Iris pigment epithelial cell (primary cell): ENCODE data around the gene PYCARD.
"Not testable (repeated sequence)": the region's sequence is repeated elsewhere in the genome, so short reads cannot be mapped to it uniquely, and the experiment has no call there.

Experiments
- DNase-seq: peaks from one replicate; pipeline ENCODE4 v3.0.0-alpha.2; 2011; ENCODE audit warnings: low read depth

PYCARD gene

DNA sequence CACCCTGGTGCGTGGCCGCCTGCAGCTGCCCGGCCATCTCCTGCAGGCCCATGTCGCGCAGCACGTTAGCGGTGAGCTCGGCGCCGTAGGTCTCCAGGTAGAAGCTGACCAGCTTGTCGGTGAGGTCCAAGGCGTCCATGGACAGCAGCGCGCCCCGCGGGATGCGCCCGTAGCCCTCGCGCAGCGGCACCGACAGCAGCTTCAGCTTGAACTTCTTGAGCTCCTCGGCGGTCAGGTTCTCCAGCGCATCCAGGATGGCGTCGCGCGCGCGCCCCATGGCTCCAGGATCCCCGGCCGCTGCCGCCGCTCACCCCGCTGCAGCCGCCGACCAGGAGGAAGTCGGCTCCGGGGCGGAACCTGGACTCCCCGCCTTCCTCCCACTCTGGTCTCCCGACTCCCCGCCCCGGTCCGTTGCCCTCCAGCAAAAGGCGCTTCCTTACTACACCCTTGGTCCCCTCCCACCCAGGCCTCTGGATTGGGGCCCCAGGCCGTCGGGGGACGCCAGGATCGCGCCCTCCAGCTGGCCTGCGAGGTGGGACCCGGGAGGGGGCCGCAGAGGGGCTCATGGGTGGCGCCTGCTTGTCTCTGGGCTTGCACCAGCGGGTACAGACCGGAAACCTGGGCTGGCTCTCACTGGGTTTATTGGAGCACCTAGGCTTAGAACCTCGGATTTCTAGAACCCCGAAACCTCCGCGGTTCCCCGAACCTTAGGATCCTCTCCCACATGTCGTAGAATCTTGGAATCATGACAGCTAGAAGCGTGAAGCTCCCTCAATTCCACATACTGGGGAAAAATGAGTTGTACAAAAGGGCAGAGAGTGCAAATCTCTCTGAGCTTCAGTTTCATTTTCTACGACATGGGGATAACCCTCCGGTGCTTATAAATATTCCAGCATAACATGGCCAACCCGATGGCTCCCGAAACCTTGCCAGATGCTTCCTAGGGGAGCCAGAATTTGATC lies at the start of gene PYCARD:
PYCARD (minus strand) TSS at position 347 of the 962 bp plus-strand sequence; CDS start at position 277, 70 bp downstream.
- peak; percentile 58 for DNase-seq

DNA sequence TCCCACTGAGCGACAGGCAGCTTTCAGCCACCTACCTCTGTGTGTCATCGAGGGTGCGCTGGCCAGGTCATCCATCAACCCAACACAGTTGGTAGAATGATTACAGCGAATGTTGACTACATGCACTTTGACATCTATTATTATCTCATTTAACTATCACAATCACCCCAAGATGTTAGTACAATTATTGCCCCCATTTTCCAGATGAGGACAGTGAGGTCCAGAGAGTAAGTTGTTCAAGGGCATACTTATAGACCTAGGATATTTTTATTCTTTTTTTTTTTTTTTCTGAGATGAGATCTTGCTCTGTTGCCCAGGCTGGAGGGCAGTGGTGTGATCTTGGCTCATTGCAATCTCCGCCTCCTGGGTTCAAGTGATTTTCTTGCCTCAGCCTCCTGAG lies 48.9 kb upstream of the PYCARD start:
- no peak for DNase-seq

DNA sequence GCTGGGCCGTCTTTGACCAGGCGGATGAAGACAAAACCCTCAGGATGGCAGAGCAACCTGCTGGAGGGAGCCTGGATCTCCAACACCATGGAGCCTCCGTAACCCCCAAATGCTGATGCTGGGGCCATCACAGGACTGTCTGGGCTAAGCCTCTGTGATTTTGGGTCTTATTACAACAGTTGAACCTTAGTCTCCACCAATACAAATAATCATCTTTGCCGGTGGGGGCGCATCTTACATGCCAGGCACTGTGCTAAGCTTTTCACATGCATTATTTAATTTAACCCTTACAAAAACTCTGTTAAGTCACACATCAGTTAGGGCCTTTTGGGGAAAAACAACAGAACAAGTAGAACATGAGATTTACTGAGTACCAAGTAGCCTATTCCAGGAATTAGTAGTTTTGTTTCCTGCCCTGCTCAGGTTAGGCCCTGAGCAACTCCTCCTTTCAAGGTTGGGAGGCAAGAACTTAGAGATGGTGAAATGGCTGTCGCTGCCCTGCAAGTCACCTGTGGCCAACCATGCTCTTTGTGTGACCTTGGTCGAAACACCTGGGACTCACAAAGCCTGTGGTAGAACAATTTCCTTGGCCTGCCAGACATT lies 48.3 kb upstream of the PYCARD start:
- no peak for DNase-seq

DNA sequence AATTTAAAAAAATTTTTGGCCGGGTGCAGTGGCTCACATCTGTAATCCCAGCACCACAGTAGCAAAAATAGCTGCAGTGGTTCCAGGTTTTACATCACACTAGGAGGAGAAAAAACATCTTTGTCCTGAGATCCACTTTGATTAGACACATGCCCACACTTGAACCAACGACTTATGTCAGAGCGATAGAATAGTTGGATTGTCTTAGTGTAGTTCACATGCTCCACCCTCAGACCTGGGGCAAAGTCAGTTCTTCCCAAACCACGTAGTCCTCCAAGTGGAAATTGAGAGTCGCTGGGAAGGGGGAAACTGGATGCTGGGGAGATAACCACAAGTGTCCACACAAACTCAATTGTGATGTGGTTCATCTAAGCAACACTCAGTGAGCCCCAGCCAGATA lies 45.8 kb upstream of the PYCARD start:
- DNase-seq: no peak

DNA sequence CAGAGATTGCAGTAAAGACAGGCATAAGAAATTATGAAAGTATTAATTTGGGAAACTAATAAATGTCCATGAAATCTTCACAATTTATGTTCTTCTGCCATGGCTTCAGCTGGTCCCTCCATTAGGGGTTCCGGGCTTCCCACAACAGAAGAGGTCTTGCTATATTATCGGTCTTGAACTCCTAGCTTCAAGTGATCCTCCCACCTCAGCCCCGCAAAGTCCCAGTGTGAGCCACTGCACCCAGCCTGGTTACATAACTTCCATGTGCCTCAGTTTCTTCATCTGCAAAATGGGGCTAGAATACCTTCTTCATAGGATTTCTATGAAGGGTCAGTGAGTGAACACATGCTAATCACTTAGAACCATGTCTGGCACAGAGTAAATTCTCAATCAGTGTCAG lies 43.7 kb upstream of the PYCARD start:
- no peak for DNase-seq

DNA sequence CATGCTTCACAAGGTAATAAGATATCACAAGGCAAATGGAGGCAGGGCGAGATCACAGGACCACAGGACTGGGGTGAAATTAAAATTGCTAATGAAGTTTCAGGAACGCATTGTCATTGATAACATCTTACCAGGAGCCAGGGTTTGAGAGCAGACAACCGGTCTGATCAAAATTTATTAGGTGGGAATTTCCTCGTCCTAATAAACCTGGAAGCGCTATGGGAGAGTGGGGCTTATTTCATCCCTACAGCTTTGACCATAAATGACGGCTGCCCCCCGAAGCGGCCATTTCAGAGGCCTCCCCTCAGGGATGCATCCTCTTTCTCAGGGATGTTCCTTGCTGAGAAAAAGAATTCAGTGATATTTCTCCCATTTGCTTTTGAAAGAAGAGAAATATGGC lies 43.0 kb upstream of the PYCARD start:
- not testable (repeated sequence) for DNase-seq

DNA sequence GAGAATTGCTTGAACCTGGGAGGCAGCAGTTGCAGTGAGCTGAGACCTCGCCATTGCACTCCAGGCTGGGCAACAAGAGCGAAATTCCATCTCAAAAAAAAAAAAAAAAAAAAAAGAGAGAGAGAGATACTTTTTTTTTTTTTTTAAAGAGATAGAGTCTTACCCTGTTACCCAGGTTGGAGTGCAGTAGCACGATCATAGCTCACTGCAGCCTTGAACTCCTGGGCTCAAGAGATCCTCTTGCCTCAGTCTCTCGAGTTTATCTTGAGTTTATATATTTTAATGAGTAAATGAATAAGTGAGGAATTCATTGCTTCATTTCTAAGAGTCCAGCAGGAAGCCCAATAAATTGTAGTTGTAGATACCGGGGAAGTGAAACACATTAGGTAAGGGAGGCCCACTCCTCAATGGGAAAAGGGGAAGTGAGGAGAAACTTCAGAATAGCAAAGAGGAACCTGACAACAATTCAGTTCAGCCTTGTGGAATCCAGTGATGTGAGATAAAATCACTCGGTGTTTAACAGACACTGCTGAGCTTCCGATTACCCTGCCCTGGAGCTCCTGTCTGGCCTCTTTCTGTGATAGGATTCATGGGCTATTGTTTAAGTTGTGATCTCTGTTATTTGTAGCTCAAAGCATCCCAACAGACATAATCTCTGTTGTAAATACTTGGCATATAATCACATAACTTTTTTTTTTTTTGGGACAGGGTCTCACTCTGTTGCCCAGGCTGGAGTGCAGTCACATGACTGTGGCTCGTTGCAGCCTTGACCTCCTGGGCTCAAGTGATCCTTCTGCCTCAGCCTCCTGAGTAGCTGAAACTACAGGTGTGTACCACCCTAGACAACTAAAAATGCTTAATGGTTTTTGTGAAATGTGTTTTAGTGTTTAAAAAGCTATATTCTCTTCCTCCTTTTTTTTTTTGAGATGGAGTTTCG lies 41.4 kb upstream of the PYCARD start:
- no peak for DNase-seq

DNA sequence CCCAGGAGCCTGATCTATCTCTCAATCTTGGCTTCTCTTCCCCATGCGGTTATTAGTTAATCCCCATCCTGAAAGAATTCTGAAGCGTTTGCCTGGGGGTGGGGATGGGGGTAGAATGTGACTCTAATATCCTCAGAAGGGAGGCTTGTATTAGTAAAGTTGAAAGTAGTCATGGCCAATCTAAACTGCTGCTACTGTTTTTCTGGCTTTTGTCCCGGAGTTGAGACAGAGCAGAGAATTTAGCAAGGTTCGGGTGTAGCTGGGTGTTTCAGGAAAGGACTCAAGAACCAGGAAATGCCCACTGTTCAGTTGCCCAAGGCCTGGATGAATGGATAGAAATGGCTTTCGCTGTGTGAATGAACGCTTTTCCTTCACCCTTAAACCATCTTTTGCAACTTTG lies 39.6 kb upstream of the PYCARD start:
- peak; percentile 31 for DNase-seq

DNA sequence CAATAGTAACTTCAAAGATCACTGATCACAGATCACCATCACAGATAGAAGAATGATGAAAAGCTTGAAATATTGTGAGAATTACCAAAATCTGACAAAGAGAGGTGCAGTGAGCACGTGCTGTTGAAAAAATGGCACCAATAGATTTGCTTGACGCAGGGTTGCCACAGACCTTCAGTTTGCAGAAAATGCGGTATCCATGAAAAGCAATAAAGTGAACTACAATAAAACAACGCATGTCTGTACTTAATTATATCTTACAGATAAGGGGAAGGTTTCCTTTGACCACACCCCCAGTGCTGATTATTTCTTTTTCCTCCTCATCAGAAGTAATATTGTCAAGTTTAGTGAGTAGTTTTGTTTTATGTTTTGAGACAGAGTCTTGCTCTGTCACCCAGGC lies 35.5 kb upstream of the PYCARD start:
- DNase-seq: no peak

DNA sequence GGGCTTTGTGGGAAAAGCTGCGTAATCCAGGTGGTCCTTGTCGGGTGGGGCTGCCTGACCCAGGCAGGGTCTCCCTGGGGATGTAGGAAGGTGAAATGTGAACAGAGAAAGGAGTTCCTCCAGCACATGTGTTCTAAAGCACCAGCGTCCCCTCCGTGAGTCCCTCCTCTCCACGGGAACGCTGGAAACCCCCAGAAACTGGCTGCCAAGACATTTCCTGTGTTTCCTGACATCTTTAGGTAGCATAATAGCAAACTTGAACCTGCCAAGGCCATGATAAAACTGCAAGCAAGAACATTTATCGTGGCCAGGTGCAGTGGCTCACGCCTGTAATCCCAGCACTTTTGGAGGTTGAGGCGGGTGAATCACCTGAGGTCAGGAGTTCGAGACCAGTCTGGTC lies 26.9 kb upstream of the PYCARD start:
- no peak for DNase-seq

DNA sequence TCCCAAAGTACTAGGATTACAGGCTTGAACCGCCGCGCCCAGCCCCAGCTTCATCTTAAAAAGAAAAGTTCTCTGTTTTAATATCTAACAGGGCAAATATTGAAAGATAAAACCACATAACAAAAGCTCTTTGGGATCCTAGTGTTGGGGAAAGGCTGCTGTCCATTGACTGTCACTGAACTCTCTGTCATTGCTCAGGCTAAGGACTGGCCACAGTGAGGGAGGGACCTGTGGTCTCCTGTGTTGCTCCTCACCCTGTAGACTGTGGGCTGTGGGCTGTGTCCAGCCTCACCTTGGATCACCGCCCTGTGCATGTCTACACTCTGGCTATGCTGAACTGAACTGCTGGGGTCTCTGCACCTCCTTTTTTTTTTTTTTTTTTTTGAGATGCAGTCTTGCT lies 25.6 kb upstream of the PYCARD start:
- DNase-seq: no peak

DNA sequence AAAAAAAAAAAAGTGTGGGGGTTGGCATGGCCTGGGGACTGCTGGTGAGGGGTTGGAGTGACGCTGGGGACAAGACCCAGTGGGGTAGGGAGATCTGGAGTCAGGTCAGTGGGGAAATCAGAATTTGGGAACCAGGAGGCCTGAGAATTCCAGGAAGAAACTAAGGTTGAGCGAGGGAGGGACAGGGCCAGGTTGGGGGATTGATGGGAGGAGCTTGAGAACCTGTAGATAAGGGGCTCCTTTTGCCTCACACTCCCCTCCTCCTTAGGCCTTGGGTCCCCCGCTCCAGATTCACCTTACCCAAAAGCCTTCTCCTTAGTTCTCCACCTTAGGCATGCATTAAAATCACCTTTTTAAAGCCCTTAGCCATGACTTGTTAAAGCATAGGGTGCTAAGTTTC lies 22.6 kb upstream of the PYCARD start:
- DNase-seq: no peak

DNA sequence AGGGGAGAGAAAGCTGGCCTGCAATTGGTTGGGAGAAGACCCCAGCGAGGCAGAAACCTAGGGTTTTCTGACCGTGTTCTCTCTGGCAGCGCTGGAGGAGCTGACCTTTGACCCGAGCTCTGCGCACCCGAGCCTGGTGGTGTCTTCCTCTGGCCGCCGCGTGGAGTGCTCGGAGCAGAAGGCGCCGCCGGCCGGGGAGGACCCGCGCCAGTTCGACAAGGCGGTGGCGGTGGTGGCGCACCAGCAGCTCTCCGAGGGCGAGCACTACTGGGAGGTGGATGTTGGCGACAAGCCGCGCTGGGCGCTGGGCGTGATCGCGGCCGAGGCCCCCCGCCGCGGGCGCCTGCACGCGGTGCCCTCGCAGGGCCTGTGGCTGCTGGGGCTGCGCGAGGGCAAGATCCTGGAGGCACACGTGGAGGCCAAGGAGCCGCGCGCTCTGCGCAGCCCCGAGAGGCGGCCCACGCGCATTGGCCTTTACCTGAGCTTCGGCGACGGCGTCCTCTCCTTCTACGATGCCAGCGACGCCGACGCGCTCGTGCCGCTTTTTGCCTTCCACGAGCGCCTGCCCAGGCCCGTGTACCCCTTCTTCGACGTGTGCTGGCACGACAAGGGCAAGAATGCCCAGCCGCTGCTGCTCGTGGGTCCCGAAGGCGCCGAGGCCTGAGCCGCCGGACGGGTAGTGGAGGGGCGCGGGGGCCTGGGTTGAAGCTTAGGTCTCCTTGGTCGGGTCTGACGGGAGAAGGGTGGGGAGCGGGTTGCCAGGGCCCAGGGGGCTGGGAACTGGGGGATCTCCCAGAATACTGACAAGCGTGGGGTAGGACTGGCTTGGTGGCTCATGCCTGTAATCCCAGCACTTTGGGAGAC lies 21.8 kb upstream of the PYCARD start:
- DNase-seq: no peak

DNA sequence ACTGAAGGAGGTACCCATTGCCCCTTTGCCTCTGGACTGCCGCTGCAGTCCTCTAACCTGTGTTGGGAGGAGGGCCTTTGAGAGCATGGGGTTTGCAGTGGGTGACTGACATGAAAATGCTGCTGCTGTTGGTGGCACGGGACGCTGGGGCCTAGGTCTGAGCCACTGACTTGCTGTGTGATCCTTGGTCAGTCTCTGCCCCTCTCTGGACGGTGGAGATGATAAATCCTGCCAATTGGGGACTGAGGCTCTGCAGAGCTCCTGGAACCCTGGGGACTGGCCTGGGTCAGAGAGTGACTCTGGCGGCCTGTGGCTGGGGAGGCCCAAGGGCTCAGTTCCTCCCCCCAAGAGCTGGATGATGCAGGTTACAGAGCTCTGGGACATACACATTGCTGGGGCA lies 20.5 kb upstream of the PYCARD start:
- no peak for DNase-seq

DNA sequence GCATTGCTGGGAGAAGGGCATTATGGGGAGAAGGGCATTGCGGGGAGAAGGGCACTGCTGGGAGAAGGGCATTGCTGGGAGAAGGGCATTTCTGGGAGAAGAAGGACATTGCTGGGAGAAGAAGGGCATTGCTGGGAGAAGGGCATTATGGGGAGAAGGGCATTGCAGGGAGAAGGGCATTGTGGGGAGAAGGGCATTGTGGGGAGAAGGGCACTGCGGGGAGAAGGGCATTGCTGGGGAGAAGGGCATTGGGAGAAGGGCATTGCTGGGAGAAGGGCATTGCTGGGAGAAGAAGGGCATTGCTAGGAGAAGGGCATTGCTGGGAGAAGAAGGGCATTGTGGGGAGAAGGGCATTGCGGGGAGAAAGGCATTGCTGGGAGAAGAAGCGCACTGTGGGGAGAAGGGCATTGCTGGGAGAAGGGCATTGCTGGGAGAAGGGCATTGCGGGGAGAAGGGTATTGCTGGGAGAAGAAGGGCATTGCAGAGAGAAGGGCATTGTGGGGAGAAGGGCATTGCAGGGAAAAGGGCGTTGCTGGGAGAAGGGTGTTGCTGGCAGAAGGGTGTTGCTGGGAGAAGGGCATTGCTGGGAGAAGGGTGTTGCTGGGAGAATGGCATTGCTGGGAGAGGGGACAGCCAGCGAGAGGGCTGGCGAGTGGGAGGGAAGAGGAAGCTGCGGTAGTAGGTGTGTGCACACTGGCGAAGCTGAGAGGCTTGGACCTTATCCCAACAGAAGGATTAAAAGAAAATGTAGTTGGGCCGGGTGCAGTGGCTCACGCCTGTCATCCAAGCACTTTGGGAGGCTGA lies 19.0 kb upstream of the PYCARD start:
- DNase-seq: no peak

DNA sequence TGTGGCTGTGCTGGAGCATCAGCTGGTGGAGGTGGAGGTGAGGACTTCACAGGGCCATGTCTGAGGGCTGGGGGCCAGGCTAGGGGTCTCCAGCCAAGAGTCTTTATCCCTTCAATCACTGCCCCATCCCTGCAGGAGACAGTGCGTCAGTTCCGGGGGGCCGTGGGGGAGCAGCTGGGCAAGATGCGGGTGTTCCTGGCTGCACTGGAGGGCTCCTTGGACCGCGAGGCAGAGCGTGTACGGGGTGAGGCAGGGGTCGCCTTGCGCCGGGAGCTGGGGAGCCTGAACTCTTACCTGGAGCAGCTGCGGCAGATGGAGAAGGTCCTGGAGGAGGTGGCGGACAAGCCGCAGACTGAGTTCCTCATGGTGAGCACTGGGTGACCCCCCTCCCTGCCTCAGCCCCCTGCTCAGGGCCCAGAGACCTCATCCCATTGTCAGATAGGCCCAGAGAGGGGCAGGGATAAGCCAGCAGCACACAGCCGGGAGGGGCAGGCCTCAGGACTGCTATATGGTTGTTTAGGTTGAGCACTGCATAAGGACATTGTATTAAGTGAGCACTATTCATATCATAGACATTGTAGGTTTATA lies 16.7 kb upstream of the PYCARD start:
- no peak for DNase-seq

DNA sequence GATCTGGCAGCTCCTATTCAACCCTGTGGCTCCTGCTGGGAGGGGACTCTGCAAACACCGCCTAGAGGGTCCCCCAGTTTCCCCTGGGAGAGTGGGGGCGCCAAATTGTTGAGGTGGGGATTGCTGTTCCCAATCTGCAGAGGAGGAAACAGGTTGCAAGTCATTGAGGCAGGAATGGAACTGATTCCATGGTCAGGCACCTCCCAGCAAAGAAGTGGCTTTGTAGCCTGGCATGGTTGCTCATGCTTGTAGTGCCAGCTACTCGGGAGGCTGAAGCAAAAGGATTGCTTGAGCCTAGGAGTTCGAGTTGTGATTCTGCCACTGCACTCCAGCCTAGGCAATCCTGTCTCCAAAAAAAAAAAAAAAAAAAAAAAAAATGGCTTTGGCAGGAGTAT lies 14.6 kb upstream of the PYCARD start:
- no peak for DNase-seq

DNA sequence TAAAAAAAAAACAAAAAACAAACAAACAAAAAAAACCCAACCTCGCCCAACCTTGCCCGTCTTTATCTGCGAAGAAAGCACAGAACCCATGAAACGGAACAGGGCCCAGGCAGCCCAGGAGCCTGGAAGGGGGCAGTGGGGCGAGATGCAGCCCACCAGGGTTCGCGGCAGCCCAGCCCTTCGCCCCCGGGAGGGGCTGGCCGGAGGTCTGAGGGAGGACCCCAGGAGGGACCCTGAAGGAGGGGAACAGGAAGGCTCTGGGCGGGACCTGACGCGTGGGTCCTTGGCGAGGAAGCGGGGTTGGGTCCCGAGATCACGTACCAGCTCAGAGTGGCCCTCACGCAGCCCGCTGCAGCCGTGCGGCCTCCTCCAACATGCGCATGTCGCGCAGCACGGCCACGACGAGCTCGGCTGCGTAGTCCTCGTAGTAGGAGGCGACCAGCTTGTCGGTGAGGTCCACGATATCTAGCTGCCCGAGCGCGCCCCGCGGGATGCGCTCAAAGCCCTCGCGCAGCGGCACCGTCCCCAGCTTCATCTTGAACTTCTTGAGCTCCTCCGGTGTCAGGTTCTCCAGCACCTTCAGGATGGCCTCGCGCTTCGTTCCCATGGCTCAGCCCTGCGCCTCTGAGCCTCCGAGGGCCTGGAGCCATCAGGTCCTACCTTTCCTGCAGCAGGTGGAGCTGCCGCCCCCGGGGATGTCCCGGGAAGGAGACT lies 14.0 kb upstream of the PYCARD start, which contains the start of gene PYDC1:
PYDC1 (minus strand) TSS at position 714 of the 714 bp plus-strand sequence; CDS start at position 607, 107 bp downstream.
- DNase-seq: no peak
